ENCODE results near the gene DYNLL2.
"Not testable (repeated sequence)": the region's sequence is repeated elsewhere in the genome, so short reads cannot be mapped to it uniquely, and the experiment has no call there.

The DYNLL2 gene

GRCh38 chr17:58107306-58107705 is 24.1 kb downstream of the DYNLL2 start:
- no peak for DNase-seq

DNA sequence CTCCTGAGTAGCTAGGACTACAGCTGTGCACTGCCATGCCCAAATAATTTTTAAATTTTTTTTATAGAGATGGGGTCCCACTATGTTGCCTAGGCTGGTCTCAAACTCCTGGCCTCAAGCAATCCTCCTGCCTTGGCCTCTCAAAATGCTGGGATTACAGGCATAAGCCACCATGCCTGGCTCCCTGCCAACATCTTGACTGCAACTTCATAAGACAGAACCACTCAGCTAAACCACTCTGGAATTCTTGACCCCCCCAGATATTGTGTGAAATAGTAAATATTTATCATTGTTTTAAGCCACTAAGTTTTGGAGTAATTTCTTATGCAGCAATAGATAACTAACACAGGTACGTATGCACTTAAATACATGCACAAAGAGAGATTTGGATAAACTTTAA is 26.0 kb downstream of the DYNLL2 start:
- DNase-seq: no peak

DNA sequence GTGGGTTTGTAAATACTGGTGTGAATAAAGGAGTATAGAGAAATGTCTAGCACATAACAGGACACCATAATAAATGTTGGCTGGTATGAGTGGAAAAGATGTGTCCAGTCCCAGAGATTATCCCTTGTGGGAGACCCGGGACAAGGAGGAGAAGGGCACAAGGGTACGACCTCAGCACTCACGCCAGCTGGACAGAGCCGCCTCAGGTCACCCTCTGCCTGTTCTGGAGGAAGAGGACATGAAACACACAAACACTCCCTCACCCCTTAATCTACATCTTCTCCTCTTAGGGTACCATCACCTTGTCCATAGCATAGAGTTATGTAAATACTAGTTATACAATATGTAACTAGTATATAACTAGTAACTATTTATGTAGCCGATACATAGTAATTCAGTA is 26.8 kb downstream of the DYNLL2 start:
- no peak for DNase-seq

DNA sequence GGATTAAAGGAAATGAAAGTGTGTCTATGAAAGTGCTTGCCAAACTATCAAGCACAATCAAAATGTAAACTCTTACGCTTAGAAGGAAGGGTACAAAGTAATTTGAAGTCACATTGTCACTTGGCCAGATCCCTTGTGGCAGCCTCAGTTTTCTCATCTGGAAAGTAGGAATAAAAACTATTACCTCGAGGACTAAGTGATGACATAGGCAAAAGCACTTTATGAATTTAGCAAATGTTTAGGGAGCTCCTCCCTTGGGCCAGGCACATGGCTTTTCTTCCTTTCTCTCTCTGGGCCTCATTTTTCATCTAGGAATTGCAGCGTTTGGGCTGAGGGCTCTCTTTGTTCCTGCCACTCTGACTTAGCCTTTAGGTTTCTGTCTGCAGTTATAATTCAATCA is 28.5 kb downstream of the DYNLL2 start:
- no peak for DNase-seq

DNA sequence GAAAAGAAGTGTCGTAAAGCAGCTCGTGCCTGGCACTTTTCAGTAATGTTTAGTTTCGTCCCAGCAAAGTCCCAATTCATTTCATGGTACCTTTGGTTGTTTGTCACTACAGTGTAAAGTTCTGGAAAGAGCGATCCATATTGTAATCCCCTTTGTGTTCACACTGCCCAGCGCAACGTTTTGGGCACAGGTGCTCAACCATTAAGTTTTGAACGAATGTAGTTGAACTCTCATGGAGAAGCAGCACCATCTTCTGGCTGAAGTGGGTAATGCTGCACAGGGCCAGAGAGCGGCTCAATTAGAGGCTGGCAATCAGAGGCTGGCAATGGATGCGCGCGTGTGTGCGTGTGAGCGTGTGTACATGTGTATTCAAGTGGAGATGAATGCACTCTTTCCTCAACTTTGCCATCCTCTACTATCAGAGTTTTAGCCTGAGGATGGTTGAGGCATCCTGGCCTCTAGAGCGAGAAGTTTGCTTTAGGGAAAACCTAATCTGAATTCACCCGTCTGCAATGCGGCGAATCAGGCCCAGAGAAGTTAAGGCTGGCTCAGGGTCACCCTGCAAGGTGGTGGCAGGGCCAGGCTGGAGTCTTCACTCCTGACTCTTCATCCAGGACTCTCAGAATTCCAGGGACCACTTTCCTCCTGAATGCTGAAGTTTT is 29.9 kb downstream of the DYNLL2 start:
- peak; percentile 58 for DNase-seq

GRCh38 chr17:58113947-58114346 is 30.7 kb downstream of the DYNLL2 start:
- DNase-seq: no peak

- no peak for DNase-seq
Observed at GRCh38 chr17:58117382-58117781, 34.2 kb downstream of the DYNLL2 start.

DNA sequence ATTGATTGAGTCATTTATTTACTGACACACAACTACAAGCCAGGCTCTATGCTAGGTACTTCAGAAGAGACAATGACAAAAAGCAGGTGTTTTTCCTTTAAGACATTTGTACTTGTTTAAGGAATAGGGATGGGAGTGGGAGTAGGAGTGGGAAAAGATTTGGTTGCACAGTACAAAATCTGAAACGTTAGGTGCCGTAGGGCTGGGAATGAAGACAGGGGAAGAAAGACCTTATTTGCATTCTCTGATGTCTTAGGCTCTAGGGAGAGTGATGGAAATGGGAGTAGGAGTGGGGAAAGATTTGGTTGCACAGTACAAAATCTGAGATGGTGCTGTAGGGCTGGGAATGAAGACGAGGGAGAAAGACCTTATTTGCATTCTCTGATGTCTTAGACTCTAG is 36.3 kb downstream of the DYNLL2 start:
- DNase-seq: no peak

DNA sequence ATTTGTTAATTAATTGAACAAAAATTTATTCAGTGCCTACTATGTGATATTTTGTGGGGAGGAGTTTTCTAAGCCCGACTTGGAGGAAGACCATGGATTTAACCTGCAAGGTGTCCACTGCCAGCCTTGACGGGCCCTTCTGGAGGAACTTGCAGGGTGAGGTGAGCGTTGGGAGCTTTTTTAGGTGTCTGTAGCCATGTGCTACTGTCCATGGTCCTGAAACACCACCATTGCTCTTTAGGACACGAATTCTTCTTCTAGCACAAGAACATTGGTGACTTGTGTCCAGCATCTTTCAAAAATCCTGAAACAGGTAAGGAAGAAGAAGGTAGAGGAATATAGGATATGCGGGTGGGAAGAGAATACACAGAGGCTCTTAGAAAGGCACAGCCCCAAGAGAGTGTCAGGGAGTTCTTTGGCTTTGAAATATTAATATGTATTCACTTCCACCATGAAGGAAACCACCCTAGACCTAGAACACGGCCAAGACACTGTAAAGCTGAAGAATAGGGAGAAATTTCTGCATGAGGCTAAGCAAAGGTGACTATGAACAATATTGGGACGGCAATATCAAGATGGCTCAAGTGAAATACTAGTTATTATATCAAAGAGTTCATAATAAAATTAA is 37.1 kb downstream of the DYNLL2 start:
- DNase-seq: peak; percentile 56

- peak; percentile 31 for DNase-seq
Observed at GRCh38 chr17:58121925-58122324, 38.7 kb downstream of the DYNLL2 start.

DNA sequence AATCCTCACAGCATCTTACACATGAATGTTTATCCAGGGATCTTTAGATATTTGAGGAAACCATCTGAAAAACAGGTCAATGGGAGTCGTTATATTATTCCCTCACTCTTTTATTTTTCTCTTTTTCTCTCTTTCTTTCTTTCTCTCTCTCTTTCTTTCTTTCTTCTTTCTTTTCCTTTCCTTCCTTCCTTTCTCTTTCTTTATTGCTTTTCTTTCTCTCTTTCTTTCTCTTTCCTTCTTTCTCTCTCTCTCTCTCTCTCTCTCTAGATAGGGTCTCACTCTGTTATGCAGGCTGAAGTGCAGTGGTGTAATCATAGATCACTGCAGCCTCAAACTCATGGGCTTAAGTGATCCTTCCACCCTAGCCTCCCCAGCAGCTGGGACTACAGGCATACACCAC is 44.6 kb downstream of the DYNLL2 start:
- no peak for DNase-seq

DNA sequence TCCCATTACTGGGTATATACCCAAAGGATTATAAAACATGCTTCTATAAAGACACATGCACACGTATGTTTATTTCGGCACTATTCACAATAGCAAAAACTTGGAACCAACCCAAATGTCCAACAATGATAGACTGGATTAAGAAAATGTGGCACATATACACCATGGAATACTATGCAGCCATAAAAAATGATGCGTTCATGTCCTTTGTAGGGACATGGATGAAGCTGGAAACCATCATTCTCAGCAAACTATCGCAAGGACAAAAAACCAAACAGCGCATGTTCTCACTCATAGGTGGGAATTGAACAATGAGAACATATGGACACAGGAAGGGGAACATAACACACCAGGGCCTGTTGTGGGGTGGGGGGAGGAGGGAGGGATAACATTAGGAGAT is 49.5 kb downstream of the DYNLL2 start:
- not testable (repeated sequence) for DNase-seq

- no peak for DNase-seq
Observed at GRCh38 chr17:58136669-58137279, 53.6 kb downstream of the DYNLL2 start.

- no peak for DNase-seq
Observed at GRCh38 chr17:58141505-58141904, 58.3 kb downstream of the DYNLL2 start.

GRCh38 chr17:58143335-58143734 is 60.1 kb downstream of the DYNLL2 start:
- DNase-seq: not testable (repeated sequence)

DNA sequence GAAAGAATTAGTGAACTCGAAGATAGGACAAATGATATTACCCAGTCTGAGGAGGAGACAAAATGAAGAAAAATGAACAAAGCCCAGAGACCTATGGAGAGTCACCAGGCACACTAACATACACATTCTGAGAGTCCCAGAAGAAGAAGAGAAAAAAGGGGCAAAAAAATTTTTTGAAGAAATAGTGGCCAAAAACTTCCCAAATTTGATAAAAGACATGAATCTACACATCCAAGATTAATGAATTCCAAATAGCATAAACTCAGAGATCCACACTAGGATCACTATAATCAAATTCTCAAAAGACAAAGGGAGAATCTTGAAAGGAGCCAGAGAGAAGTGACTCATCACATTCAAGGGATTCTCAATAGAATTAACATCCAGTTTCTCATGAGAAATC is 61.6 kb downstream of the DYNLL2 start:
- no peak for DNase-seq
